Thymus (tissue), 11 donors: ENCODE results near the gene ASPSCR1. TPM values are rescaled to one million over a fixed set of nuclear protein-coding genes. Genes with fewer than 3 reads are reported as not detected.
"Not testable (repeated sequence)": the region's sequence is repeated elsewhere in the genome, so short reads cannot be mapped to it uniquely, and the experiment has no call there.

Experiments
- DNase-seq, 9 donors: peaks; one replicate each; pipeline ENCODE4 v3.0.0-alpha.2; 2013; ENCODE audit warnings: low spot score in 9 of 9, low read depth in 6 of 9, missing footprints in 1 of 9
- H3K27ac ChIP-seq, 2 donors: one replicate each; pipeline ENCODE4 v1.5.1; 2013; ENCODE audit warnings: control low read depth in 1 of 2, low read depth in 1 of 2, low read length in 1 of 2, mild to moderate bottlenecking in 1 of 2, moderate library complexity in 1 of 2
- H3K27me3 ChIP-seq, 2 donors: one replicate each; pipeline ENCODE4 v1.5.1; 2013; ENCODE audit warnings: low read length in 1 of 2; ENCODE audit not compliant: control insufficient read depth in 2 of 2, insufficient read depth in 1 of 2
- H3K36me3 ChIP-seq, 2 donors: one replicate each; pipeline ENCODE4 v1.5.1; 2013; ENCODE audit warnings: low read length in 1 of 2, mild to moderate bottlenecking in 1 of 2, moderate library complexity in 1 of 2; ENCODE audit not compliant: control insufficient read depth in 2 of 2, insufficient read depth in 2 of 2
- H3K4me1 ChIP-seq, 2 donors: one replicate each; pipeline ENCODE4 v1.5.1; 2013; ENCODE audit warnings: low read length in 2 of 2; ENCODE audit not compliant: control insufficient read depth in 2 of 2, insufficient read depth in 2 of 2
- H3K4me3 ChIP-seq, 2 donors: one replicate each; pipeline ENCODE4 v1.5.1; 2013; ENCODE audit warnings: low read length in 2 of 2, control low read depth in 1 of 2, mild to moderate bottlenecking in 1 of 2
- H3K9me3 ChIP-seq, 2 donors: one replicate each; pipeline ENCODE4 v1.5.1; 2013; ENCODE audit warnings: low read length in 1 of 2, mild to moderate bottlenecking in 1 of 2; ENCODE audit not compliant: control insufficient read depth in 2 of 2, insufficient read depth in 1 of 2
- whole genome bisulfite sequencing: extraction: QIAGEN DNeasy Blood & Tissue Kit; methylation state at CpG from one replicate; pipeline ENCODE4 v1.1.7; 2013; 5-methylcytosine and 5-hydroxymethylcytosine counted together
- polyA plus RNA-seq: library from polyadenylated mRNA; stranded (reverse); fragments of 200-250 nt; gene quantifications from one replicate; pipeline ENCODE4 v1.2.3, GENCODE V29; 2013
- total RNA-seq: library from RNA; stranded (reverse); fragments of 120-200 nt; gene quantifications from one replicate; pipeline ENCODE4 v1.2.4, GENCODE V29; 2013
- donor health status: healthy.

The ASPSCR1 gene
- total and polyA plus RNA-seq, 2 donors = 27.6 to 57.6 TPM

GRCh38 chr17:81978524-81979298 is 1.3 kb downstream of the ASPSCR1 start:
- 96% methylated on average over 27 of the region's 27 CpGs for WGBS
- Histone ChIP-seq H3K9me3 (peaks cover 0 to 9% of the 10 kb centered on the region in 2 donors), H3K36me3 (peaks cover 2 to 18% of the 10 kb centered on the region in 2 donors), H3K27ac (no peak overlapping the region), H3K27me3 (peaks cover 5 to 15% of the 10 kb centered on the region in 2 donors), H3K4me3 (no peak overlapping the region), H3K4me1 (peaks cover 11 to 34% of the 10 kb centered on the region in 2 donors)
- no peak for DNase-seq

GRCh38 chr17:81980122-81980521 is 2.7 kb downstream of the ASPSCR1 start:
- WGBS = 97% methylated on average over 4 of the region's 4 CpGs
- Histone ChIP-seq H3K9me3 (peaks cover 1 to 3% of the 10 kb centered on the region in 2 donors), H3K4me1 (peaks cover 11 to 34% of the 10 kb centered on the region in 2 donors), H3K27me3 (peaks cover 5 to 13% of the 10 kb centered on the region in 2 donors), H3K36me3 (peaks cover 14 to 32% of the 10 kb centered on the region in 2 donors), H3K4me3 (no peak overlapping the region), H3K27ac (no peak overlapping the region)
- no peak for DNase-seq

GRCh38 chr17:81980707-81981343 is 3.4 kb downstream of the ASPSCR1 start:
- Histone ChIP-seq H3K36me3 (peaks cover 21 to 39% of the 10 kb centered on the region in 2 donors), H3K27me3 (peaks cover 4 to 6% of the 10 kb centered on the region in 2 donors), H3K9me3 (peaks cover 1 to 3% of the 10 kb centered on the region in 2 donors), H3K4me3 (no peak overlapping the region), H3K27ac (no peak overlapping the region), H3K4me1 (peaks cover 11 to 34% of the 10 kb centered on the region in 2 donors)
- DNase-seq = no peak
- 28% methylated on average over 9 of the region's 9 CpGs for WGBS

GRCh38 chr17:81981511-81981910 is 4.1 kb downstream of the ASPSCR1 start:
- not testable (repeated sequence) for H3K9me3 ChIP-seq, DNase-seq, H3K4me3 ChIP-seq, H3K27ac ChIP-seq, H3K27me3 ChIP-seq
- Histone ChIP-seq H3K36me3 (peaks cover 28 to 45% of the 10 kb centered on the region in 2 donors), H3K4me1 (peaks cover 8 to 29% of the 10 kb centered on the region in 2 donors)
- 97% methylated on average over 12 of the region's 12 CpGs for WGBS

- Histone ChIP-seq H3K27ac (no peak overlapping the region), H3K4me1 (peaks cover 5 to 20% of the 10 kb centered on the region in 2 donors), H3K36me3 (peaks cover 29 to 47% of the 10 kb centered on the region in 2 donors), H3K9me3 (peaks cover 1 to 5% of the 10 kb centered on the region in 2 donors), H3K4me3 (no peak overlapping the region), H3K27me3 (peaks cover 0 to 2% of the 10 kb centered on the region in 2 donors)
- DNase-seq = no peak
- 97% methylated on average over 35 of the region's 35 CpGs for WGBS
Measured at GRCh38 chr17:81983011-81983638, 5.7 kb downstream of the ASPSCR1 start.

- Histone ChIP-seq H3K27ac (no peak overlapping the region), H3K4me3 (no peak overlapping the region), H3K36me3 (peaks cover 29 to 51% of the 10 kb centered on the region in 2 donors), H3K9me3 (peaks cover 1 to 5% of the 10 kb centered on the region in 2 donors), H3K27me3 (peaks cover 0 to 2% of the 10 kb centered on the region in 2 donors), H3K4me1 (peaks cover 0 to 14% of the 10 kb centered on the region in 2 donors)
- 95% methylated on average over 26 of the region's 26 CpGs for WGBS
- no peak for DNase-seq
Measured at GRCh38 chr17:81983639-81984373, 6.4 kb downstream of the ASPSCR1 start.

- peaks cover 1 to 10% of the 10 kb centered on the region in 2 donors for H3K9me3 ChIP-seq
- WGBS = 98% methylated on average over 21 of the region's 21 CpGs
- peaks cover 0 to 13% of the 10 kb centered on the region in 2 donors for H3K4me1 ChIP-seq
- no peak overlapping the region for H3K27ac ChIP-seq
- no peak for DNase-seq
- no peak overlapping the region for H3K4me3 ChIP-seq
- no peaks in the 10 kb centered on the region for H3K27me3 ChIP-seq
- H3K36me3 ChIP-seq = peaks cover 29 to 45% of the 10 kb centered on the region in 2 donors
Measured at GRCh38 chr17:81984773-81985410, 7.5 kb downstream of the ASPSCR1 start.

- no peaks in the 10 kb centered on the region for H3K27me3 ChIP-seq
- no peak for DNase-seq
- no peak overlapping the region for H3K27ac ChIP-seq
- H3K4me3 ChIP-seq = no peak overlapping the region
- 99% methylated on average over 26 of the region's 26 CpGs for WGBS
- peaks cover 36 to 55% of the 10 kb centered on the region in 2 donors for H3K36me3 ChIP-seq
- peaks cover 0 to 3% of the 10 kb centered on the region in 2 donors for H3K4me1 ChIP-seq
- H3K9me3 ChIP-seq = peaks cover 1 to 19% of the 10 kb centered on the region in 2 donors
Measured at GRCh38 chr17:81986606-81987005, 9.2 kb downstream of the ASPSCR1 start.
